Measurements from ENCODE around the gene MTA1.

Gene MTA1

GRCh38 chr14:105382343-105383082, 37.1 kb upstream of the MTA1 start:
- no peak for TF ChIP-seq JUND (IDR thresholded peaks at IDR 0.05; ENCODE audit: low read depth)
- in situ Hi-C loops (cut with HindIII; ENCODE audit: low pct_unique_long_range_greater_than_20kb, low sequenced_read_pairs) = no loop called here
- DNase-seq (ENCODE audit: low read depth in 1 of 2, low spot score in 1 of 2) = no peak

GRCh38 chr14:105383083-105383730, 36.4 kb upstream of the MTA1 start:
- DNase-seq (ENCODE audit: low read depth in 1 of 2, low spot score in 1 of 2) = no peak
- TF ChIP-seq JUND (IDR thresholded peaks at IDR 0.05; ENCODE audit: low read depth) = no peak
- in situ Hi-C loops (cut with HindIII; ENCODE audit: low pct_unique_long_range_greater_than_20kb, low sequenced_read_pairs) = no loop called here

GRCh38 chr14:105384041-105384557, 35.5 kb upstream of the MTA1 start:
- DNase-seq (ENCODE audit: low read depth in 1 of 2, low spot score in 1 of 2) = no peak
- TF ChIP-seq JUND (IDR thresholded peaks at IDR 0.05; ENCODE audit: low read depth) = no peak
- in situ Hi-C loops (cut with HindIII; ENCODE audit: low pct_unique_long_range_greater_than_20kb, low sequenced_read_pairs) = no loop called here

- in situ Hi-C loops (cut with HindIII; ENCODE audit: low pct_unique_long_range_greater_than_20kb, low sequenced_read_pairs) = no loop called here
- no peak for TF ChIP-seq JUND (IDR thresholded peaks at IDR 0.05; ENCODE audit: low read depth)
- DNase-seq (ENCODE audit: low read depth in 1 of 2, low spot score in 1 of 2) = no peak
Observed at GRCh38 chr14:105384605-105385321, 34.9 kb upstream of the MTA1 start.

GRCh38 chr14:105385322-105385637, 34.3 kb upstream of the MTA1 start:
- DNase-seq (ENCODE audit: low read depth in 1 of 2, low spot score in 1 of 2) = no peak
- in situ Hi-C loops (cut with HindIII; ENCODE audit: low pct_unique_long_range_greater_than_20kb, low sequenced_read_pairs) = no loop called here
- TF ChIP-seq JUND (IDR thresholded peaks at IDR 0.05; ENCODE audit: low read depth) = no peak

GRCh38 chr14:105385698-105386365, 33.8 kb upstream of the MTA1 start:
- in situ Hi-C loops (cut with HindIII; ENCODE audit: low pct_unique_long_range_greater_than_20kb, low sequenced_read_pairs) = no loop called here
- DNase-seq (ENCODE audit: low read depth in 1 of 2, low spot score in 1 of 2) = no peak
- no peak for TF ChIP-seq JUND (IDR thresholded peaks at IDR 0.05; ENCODE audit: low read depth)

- in situ Hi-C loops (cut with HindIII; ENCODE audit: low pct_unique_long_range_greater_than_20kb, low sequenced_read_pairs) = no loop called here
- TF ChIP-seq JUND (IDR thresholded peaks at IDR 0.05; ENCODE audit: low read depth) = no peak
- DNase-seq (ENCODE audit: low read depth in 1 of 2, low spot score in 1 of 2) = no peak
Observed at GRCh38 chr14:105386581-105387529, 32.8 kb upstream of the MTA1 start.

GRCh38 chr14:105387530-105387922, 32.1 kb upstream of the MTA1 start:
- no peak for DNase-seq (ENCODE audit: low read depth in 1 of 2, low spot score in 1 of 2)

GRCh38 chr14:105388110-105388951, 31.3 kb upstream of the MTA1 start:
- in situ Hi-C loops (cut with HindIII; ENCODE audit: low pct_unique_long_range_greater_than_20kb, low sequenced_read_pairs) = no loop called here
- DNase-seq (ENCODE audit: low read depth in 1 of 2, low spot score in 1 of 2) = no peak
- TF ChIP-seq JUND (IDR thresholded peaks at IDR 0.05; ENCODE audit: low read depth) = no peak

More at GRCh38 chr14:105387530-105387922, 32.1 kb upstream of the MTA1 start:
- TF ChIP-seq JUND (IDR thresholded peaks at IDR 0.05; ENCODE audit: low read depth) = no peak
- in situ Hi-C loops (cut with HindIII; ENCODE audit: low pct_unique_long_range_greater_than_20kb, low sequenced_read_pairs) = no loop called here

- DNase-seq (ENCODE audit: low read depth in 1 of 2, low spot score in 1 of 2) = no peak
- in situ Hi-C loops (cut with HindIII; ENCODE audit: low pct_unique_long_range_greater_than_20kb, low sequenced_read_pairs) = no loop called here
- no peak for TF ChIP-seq JUND (IDR thresholded peaks at IDR 0.05; ENCODE audit: low read depth)
Observed at GRCh38 chr14:105388976-105389375, 30.7 kb upstream of the MTA1 start.

- TF ChIP-seq JUND (IDR thresholded peaks at IDR 0.05; ENCODE audit: low read depth) = no peak
- DNase-seq (ENCODE audit: low read depth in 1 of 2, low spot score in 1 of 2) = no peak
- in situ Hi-C loops (cut with HindIII; ENCODE audit: low pct_unique_long_range_greater_than_20kb, low sequenced_read_pairs) = no loop called here
Observed at GRCh38 chr14:105389534-105389933, 30.1 kb upstream of the MTA1 start.

Measured in T47D (cell line).